Measurements from ENCODE around the gene TNNT3. TPM values are rescaled to one million over a fixed set of nuclear protein-coding genes. Genes with fewer than 3 reads are reported as not detected.

TNNT3 gene
- total RNA-seq, 1 experiment from 2014 or later = not detected

GRCh38 chr11:1926156-1927025 is 6.9 kb downstream of the TNNT3 start:
- POLR2A ChIA-PET (ENCODE audit: unreplicated experiment) = interaction anchor here (0.6 kb wide), 1 partner anchor 34 kb away, joined by 3 read pairs; no protein-coding TSS in a partner anchor
- Histone ChIP-seq H3K4me1 (ENCODE audit: insufficient read depth, low read length) (no peaks in the 10 kb centered on the region), H3K9me2 (replicated peaks; ENCODE audit: low read length) (no peaks in the 10 kb centered on the region), H3K9ac (ENCODE audit: low read length) (no peak overlapping the region), H3K36me3 (ENCODE audit: low read depth, low read length) (no peaks in the 10 kb centered on the region), H3K4me3 (ENCODE audit: low read length) (no peak overlapping the region), H3F3A (ENCODE audit: low read length, unreplicated experiment) (no peaks in the 10 kb centered on the region), H3K9me3 (ENCODE audit: low read length) (no peaks in the 10 kb centered on the region), H3K79me2 (ENCODE audit: low read length) (no peaks in the 10 kb centered on the region), H3K27me3 (ENCODE audit: low read length) (no peaks in the 10 kb centered on the region), H4K20me1 (ENCODE audit: low read length) (no peaks in the 10 kb centered on the region), H3K27ac (ENCODE audit: low read length) (no peak overlapping the region), H2AFZ (ENCODE audit: low read length) (no peak overlapping the region), H3K4me2 (ENCODE audit: low read length) (no peak overlapping the region)
- BruUV-seq (replicated peaks) = no TSS peak
- CTCF ChIA-PET = no interaction called here
- intact Hi-C loops (cut with micrococcal nuclease) = no loop called here
- TF ChIP-seq CTCF (conservative IDR thresholded peaks at IDR 0.05; ENCODE audit: low read depth, low read length) (no peak), EZH2phosphoT487 (IDR thresholded peaks at IDR 0.05; ENCODE audit: borderline replicate concordance, low read length) (no peak), EZH2 (IDR thresholded peaks at IDR 0.05; ENCODE audit: low read length, unreplicated experiment) (no peak)
- DNase-seq (no peak), ATAC-seq (no peak)

GRCh38 chr11:1927026-1927847 is 7.7 kb downstream of the TNNT3 start:
- TF ChIP-seq EZH2phosphoT487 (IDR thresholded peaks at IDR 0.05; ENCODE audit: borderline replicate concordance, low read length) (no peak), EZH2 (IDR thresholded peaks at IDR 0.05; ENCODE audit: low read length, unreplicated experiment) (no peak), CTCF (conservative IDR thresholded peaks at IDR 0.05; ENCODE audit: low read depth, low read length) (no peak)
- H3K9me2 ChIP-seq (replicated peaks; ENCODE audit: low read length) = no peaks in the 10 kb centered on the region
- intact Hi-C loops (cut with micrococcal nuclease) = no loop called here
- BruUV-seq (replicated peaks) = no TSS peak
- H3K36me3 ChIP-seq (ENCODE audit: low read depth, low read length) = no peaks in the 10 kb centered on the region
- H3K4me2 ChIP-seq (ENCODE audit: low read length) = no peak overlapping the region
- ChIA-PET POLR2A (ENCODE audit: unreplicated experiment) (interaction anchor here (0.6 kb wide), 1 partner anchor 33 kb away, joined by 3 read pairs; no protein-coding TSS in a partner anchor), CTCF (no interaction called here)
- no peak overlapping the region for H3K4me3 ChIP-seq (ENCODE audit: low read length)
- no peak overlapping the region for H2AFZ ChIP-seq (ENCODE audit: low read length)
- ATAC-seq = no peak
- no peaks in the 10 kb centered on the region for H3K79me2 ChIP-seq (ENCODE audit: low read length)
- H3F3A ChIP-seq (ENCODE audit: low read length, unreplicated experiment) = no peaks in the 10 kb centered on the region
- no peaks in the 10 kb centered on the region for H3K27me3 ChIP-seq (ENCODE audit: low read length)
- H4K20me1 ChIP-seq (ENCODE audit: low read length) = no peaks in the 10 kb centered on the region
- no peak overlapping the region for H3K9ac ChIP-seq (ENCODE audit: low read length)
- no peak overlapping the region for H3K27ac ChIP-seq (ENCODE audit: low read length)
- no peaks in the 10 kb centered on the region for H3K9me3 ChIP-seq (ENCODE audit: low read length)
- H3K4me1 ChIP-seq (ENCODE audit: insufficient read depth, low read length) = no peaks in the 10 kb centered on the region
- no peak for DNase-seq
